Measurements from ENCODE around the gene CTDSP2.
A peak's percentile ranks its signal among the peaks of the same experiment; 100 is the strongest.
"Not testable (repeated sequence)": the region's sequence is repeated elsewhere in the genome, so short reads cannot be mapped to it uniquely, and the experiment has no call there.

The CTDSP2 gene

GRCh38 chr12:57846577-57847319, at the start of gene CTDSP2:
Gene CTDSP2 (minus strand): TSS chr12:57846729. CDS start chr12:57846435, 294 bp downstream.
- peak; percentile 98 for DNase-seq

- DNase-seq: no peak
Measured at GRCh38 chr12:57896115-57896433, 49.5 kb upstream of the CTDSP2 start.

GRCh38 chr12:57895389-57896114, 49.0 kb upstream of the CTDSP2 start:
- DNase-seq: no peak

- DNase-seq: no peak
Measured at GRCh38 chr12:57894399-57895292, 48.1 kb upstream of the CTDSP2 start.

- DNase-seq: peak; percentile 34
Measured at GRCh38 chr12:57893431-57894353, 47.2 kb upstream of the CTDSP2 start.

- no peak for DNase-seq
Measured at GRCh38 chr12:57892232-57892972, 45.9 kb upstream of the CTDSP2 start.

- DNase-seq: no peak
Measured at GRCh38 chr12:57891542-57892228, 45.2 kb upstream of the CTDSP2 start.

- no peak for DNase-seq
Measured at GRCh38 chr12:57890191-57891115, 43.9 kb upstream of the CTDSP2 start.

- DNase-seq: no peak
Measured at GRCh38 chr12:57889500-57889989, 43.0 kb upstream of the CTDSP2 start.

- DNase-seq: no peak
Measured at GRCh38 chr12:57888409-57889157, 42.1 kb upstream of the CTDSP2 start.

- DNase-seq: no peak
Measured at GRCh38 chr12:57887631-57888408, 41.3 kb upstream of the CTDSP2 start.

- not testable (repeated sequence) for DNase-seq
Measured at GRCh38 chr12:57886964-57887363, 40.4 kb upstream of the CTDSP2 start.

GRCh38 chr12:57886542-57886941, 40.0 kb upstream of the CTDSP2 start:
- no peak for DNase-seq

- no peak for DNase-seq
Measured at GRCh38 chr12:57885207-57885606, 38.7 kb upstream of the CTDSP2 start.

- DNase-seq: no peak
Measured at GRCh38 chr12:57883700-57884099, 37.2 kb upstream of the CTDSP2 start.

GRCh38 chr12:57883057-57883456, 36.5 kb upstream of the CTDSP2 start:
- DNase-seq: no peak

GRCh38 chr12:57882575-57882974, 36.0 kb upstream of the CTDSP2 start:
- no peak for DNase-seq

GRCh38 chr12:57881475-57881874, 34.9 kb upstream of the CTDSP2 start:
- no peak for DNase-seq
